Stimulated activated naive CD4-positive, alpha-beta T cell (primary cell): ENCODE data around the gene CSNK1G1.
"Not testable (repeated sequence)": the region's sequence is repeated elsewhere in the genome, so short reads cannot be mapped to it uniquely, and the experiment has no call there.

Experiments
- DNase-seq, 6 experiments: peaks; one replicate each; lab custom pipeline; 2025; lab: John Stamatoyannopoulos, UW

CSNK1G1 gene

DNA sequence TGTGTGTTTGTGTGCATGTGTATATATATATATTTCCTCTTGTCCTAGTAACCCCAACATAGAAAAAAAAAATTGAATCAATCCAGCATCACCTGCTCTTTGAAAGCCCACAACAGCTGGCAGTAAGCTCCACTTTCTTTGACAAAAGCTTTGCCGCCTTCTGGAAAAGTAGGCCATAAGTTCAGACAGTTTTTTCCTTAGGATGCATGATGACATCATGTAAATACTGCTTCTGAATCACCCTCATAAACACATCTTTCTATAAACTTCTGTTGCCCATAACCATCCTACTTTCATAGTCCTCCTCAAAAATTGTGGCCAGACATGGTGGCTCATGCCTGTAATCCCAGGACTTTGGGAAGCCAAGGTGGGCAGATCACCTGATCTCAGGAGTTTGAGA, 67.4 kb downstream of the CSNK1G1 start:
- DNase-seq, result no peak

- DNase-seq, result no peak
Measured at GRCh38 chr15:64287953-64288352, 68.0 kb downstream of the CSNK1G1 start.

DNA sequence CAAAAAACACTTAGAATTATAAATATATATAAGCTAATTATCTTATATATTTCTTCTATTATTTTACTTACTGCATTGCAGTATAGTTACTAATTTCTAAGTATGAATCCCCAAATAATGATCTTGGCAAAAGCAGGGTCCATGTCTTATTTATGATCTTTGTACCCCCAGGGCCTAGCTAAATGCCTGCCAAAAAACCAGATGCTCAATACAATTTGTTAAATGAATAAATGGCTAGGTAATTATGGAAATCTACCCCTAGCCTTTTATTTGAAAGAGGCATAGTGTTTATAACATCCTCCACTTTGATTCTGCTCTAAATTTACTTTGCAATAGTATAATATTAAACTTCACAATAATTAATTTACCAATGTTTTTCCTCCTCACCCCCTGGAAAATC, 69.5 kb downstream of the CSNK1G1 start:
- DNase-seq, result no peak

GRCh38 chr15:64285871-64286270, 70.1 kb downstream of the CSNK1G1 start:
- DNase-seq, result no peak

DNA sequence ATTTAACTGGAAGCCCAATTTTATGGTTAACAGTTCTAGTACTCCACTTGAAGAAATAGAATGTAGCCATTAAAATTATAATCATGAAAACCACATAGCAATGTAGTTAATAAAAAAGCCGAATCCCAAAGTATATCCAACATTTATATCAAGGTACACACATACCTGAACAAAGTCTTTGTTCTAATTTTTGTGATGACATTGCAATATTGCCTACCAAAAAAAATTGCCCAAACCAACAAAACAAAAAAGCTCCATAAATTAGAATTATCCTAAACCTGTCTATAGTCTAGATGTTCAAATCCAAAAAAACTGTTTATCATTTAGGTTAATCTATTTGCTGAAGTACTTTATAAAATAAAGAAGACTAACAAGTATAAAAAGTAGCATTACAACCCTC, 70.8 kb downstream of the CSNK1G1 start:
- DNase-seq, result no peak

DNA sequence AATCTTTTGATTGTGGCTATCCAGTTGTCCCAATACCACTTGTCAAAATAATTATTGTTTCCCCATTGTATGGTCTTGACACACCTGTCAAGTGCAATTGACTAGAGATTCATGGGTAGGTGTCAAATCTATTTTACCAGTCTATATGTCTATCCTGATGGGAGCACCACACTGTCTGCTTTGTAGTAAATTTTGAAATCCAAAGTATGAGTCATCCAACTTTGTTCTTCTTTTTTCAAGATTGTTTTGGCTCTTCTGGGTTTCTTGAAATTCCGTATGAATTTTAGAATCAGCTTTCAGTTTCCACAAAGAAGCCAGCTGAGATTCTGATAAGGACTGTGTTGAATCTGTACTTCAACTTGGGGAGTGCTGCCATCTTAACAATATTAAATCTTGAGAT, 71.9 kb downstream of the CSNK1G1 start:
- DNase-seq, result no peak

- no peak for DNase-seq
Measured at GRCh38 chr15:64282701-64283100, 73.3 kb downstream of the CSNK1G1 start.

GRCh38 chr15:64279131-64279530, 76.8 kb downstream of the CSNK1G1 start:
- no peak for DNase-seq

DNA sequence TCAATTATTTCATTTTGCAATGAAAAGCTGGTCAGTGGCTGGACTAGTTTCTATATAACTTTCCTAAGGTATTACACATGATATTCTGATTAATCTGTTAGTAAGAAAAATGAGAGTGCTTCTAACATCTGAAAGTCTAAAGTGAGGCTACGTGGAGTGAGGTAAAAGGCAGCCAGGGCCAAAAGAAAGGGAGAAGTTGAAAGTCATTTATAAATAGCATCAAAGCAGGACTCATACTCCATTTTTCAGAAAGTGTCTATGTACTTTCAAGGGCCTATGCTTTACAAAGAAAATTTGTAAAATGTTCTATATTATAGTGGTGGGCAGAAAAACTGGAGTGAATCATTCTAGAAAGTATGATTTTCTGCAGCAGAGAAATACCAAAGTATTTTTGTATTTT, 80.0 kb downstream of the CSNK1G1 start:
- DNase-seq, result no peak

DNA sequence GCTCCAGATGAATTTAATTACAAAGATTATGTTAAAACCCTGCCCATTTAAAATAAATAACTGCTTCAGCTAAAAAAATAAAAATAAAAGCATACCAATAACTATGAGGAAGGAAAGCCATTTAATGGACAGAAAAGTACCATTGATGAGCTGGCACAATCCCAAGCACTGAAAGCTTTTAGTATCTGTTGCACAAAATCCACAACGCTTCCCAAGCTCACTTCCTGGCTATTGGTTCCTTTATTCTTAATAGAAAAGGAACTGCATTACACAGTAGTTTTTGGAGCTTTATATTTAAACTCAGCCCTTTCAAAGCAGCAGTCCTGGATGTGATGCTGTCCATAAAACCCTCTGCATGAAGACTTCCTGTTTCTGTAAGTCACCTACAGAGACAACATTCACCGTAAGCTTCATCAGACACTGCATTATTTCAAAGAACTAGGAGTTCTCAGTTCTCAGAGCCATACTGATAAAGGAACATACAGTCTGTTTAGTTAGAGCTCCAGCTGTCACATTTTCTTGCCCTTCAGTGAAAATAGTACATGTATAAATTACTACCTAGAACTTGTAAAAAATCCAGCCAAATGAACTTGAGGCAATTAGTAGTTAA, 81.5 kb downstream of the CSNK1G1 start:
- DNase-seq, result peak in 2 of 6 experiments; percentile 12 to 13

- DNase-seq, result no peak
Measured at GRCh38 chr15:64267331-64267973, 88.5 kb downstream of the CSNK1G1 start.

DNA sequence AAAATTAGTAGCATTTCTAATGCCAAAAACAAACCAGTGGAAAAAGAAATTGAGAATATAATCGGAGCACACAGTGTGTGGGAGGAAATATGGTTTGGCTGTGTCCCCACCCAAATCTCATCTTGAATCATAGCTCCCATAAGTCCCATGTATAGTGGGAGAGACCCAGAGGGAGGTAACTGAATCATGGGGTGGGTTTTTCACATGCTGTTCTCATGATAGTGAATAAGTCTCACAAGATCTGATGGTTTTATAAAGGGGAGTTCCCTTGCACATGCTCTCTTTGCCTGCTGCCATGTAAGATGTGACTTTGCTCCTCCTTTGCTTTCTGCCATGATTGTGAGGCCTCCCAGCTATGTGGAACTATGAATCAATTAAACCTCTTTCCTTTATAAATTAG, 90.8 kb downstream of the CSNK1G1 start:
- DNase-seq, result not testable (repeated sequence)

DNA sequence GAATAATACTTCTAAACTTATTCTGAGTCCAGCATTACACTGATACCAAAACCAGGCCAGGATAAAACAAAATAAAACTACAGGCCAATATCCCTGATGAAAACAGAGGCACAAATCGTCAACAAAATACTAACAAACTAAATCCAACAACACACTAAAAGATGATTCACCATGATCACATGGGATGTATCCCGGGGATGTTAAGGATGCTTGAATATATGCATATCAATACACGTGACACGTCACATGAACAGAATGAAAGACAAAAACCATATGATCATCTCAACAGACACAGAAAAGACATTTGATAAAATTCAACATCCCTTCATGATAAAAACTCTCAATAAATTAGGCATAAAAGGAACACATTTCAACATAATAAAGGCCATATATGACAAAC, 91.5 kb downstream of the CSNK1G1 start:
- DNase-seq, result no peak

DNA sequence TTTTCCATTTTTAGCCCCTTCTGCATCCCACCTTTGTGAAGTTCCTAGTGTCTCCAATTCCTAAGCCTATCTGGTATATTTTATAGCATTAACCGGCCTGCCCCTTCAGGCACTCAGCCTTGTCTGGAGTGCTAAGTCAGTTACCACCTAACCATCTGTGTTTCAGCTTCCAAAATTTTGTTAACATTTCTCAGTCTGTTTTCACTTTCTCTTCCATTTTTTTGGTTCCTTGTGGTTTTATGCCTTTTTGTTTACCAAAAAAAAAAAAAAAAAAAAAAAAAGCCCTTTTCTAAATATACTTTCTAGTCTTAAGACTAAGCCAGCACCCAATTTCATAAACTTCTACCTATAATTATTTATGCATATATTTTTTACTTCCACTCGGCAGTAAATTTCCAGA, 92.4 kb downstream of the CSNK1G1 start:
- no peak for DNase-seq

DNA sequence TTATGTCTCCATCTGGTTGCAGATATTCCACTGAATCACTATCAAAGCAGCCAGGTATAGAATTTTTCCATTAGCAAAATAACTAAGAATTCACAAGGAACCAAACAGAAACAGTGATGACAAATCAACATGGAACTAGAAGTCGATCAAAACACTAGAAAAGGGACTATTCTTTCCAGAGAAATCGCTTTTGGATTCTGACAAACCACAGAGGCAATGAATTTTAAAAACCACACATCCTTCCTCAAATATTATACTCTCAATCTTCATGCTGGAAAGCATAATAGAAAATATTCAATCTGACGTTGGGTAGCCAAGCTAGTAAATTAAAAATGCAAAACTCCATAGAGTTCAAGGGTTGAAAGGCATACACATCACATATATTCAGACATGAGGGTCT, 99.9 kb downstream of the CSNK1G1 start:
- no peak for DNase-seq

DNA sequence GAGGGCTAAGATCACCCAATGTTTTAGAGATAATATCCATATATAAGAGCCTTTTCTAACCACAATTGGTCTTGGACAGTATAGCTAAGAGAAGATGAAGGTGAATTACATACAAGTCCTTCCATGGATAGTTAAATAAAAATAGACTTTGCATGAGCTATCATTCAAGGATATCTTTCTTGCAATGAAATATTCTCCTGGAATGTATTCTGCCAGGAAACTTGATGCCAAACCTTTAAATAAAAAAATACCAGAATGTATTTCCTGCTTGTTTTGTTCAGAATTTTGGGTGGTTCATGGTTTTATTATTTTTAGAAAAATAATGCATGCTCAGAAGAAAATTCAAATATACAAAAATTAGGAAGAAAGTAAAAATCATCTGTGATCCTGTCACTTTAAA, 104.3 kb downstream of the CSNK1G1 start:
- DNase-seq, result no peak

- DNase-seq, result no peak
Measured at GRCh38 chr15:64251121-64251520, 104.9 kb downstream of the CSNK1G1 start.

DNA sequence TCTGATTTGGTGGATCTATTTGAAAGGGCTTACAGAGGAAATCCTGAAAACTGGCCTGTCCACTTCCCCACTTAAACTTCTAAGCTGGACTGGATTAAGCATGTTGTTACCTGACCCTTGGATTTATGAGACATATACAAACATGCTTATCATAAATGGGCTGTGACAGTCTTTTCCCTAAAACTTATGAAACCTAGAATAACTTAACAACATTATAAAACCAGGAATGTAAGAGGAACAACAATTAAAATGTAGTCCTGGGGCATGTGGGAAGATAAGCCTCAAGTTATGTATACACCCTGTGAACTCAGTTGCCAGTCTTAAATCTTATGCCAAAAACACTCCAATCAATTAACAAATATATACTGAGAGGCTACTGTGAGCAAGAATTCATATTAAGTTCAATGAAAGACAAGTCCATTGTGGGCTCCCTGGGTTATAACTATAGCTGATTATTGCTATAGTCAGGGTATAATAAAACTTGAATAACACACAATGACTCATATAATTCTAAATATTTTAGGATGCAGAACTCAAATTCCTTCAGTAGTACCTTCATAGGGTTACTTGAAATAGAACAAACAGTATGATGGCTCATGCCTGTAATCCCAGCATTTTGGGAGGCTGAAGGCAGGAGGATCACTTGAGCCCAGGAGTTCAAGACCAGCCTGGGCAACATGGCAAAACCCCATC, 105.9 kb downstream of the CSNK1G1 start:
- no peak for DNase-seq

- DNase-seq, result no peak
Measured at GRCh38 chr15:64249406-64249805, 106.6 kb downstream of the CSNK1G1 start.

- no peak for DNase-seq
Measured at GRCh38 chr15:64247906-64248541, 107.9 kb downstream of the CSNK1G1 start.

DNA sequence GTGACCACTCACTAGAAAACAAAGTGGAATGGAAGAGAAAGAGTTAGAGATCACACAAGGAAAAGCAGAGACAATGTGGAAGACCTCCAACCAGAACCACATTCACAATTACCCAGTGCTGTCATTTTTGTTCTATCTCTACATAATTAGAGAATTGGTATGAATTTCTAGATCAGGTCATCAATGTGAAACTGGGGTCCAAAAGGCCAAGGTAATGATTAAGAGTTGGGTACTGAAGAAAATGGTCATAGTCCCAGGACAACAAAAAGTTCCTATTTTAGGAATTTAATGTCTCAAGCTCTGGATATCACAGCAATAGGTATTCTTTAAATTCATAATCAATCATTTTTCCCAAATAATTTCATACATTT, 108.5 kb downstream of the CSNK1G1 start:
- DNase-seq, result no peak

DNA sequence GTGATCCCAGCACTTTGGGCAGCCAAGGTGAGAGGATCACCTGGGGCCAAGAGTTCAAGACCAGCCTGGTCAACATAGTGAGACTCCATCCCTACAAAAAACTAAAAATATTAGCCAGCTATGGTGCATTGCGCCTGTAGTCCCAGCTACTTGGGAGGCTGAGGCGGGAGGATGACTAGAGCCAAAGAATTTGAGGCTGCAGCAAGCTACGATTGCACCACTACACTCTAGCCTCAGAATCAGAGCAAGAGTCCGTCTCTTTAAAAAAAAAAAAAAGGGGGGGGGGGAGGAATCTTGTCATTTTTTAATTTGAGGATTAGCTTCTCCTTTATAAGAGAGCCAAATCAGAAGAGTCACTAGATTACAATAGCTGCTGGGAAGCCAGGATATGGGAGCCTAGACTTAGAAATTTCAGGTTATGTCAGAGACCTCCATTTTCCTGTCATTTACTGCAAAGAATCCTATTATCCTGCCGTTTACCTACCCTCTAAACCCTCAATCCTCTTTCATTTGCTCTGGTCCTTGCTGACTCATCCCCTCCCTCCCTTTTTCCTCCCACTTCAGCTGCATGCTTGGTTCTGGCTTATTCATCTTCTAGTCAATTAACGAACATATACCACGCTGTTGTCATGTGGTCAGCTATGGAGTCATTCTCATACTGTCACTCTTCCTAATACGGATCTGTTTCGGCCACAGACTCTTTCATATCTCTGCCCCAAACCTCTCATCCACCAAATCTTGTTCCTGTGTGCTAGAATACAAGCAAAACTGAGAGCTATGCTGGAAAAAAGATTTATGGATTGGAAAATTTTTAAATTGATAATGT, 109.4 kb downstream of the CSNK1G1 start:
- DNase-seq, result no peak
